GM12878 (cell line): ENCODE measurements around the gene TOR2A. TPM values are rescaled to one million over a fixed set of nuclear protein-coding genes. Genes with fewer than 3 reads are reported as not detected.

ENCODE experiments used
- ATAC-seq: fragments of 200-7000 bp; cut with Tn5 transposase; 3 replicates; pipeline ENCODE4 v1.9.1; 2020; ENCODE audit warnings: mild to moderate bottlenecking, moderate library complexity
- BruUV-seq: library from RNA; stranded (reverse); fragments of 400-500 nt; replicated peaks from 2 replicates; lab custom pipeline; 2021; lab: Mats Ljungman, UMichigan
- CTCF ChIA-PET: fragments of 300-600 bp; sonication (Branson Sonifier 250); formaldehyde crosslinking; extraction: SDS; loops from one replicate; lab custom pipeline; 2021; ENCODE audit warnings: inconsistent platforms; lab: Yijun Ruan, JAX
- POLR2A ChIA-PET: fragments of 350-600 bp; formaldehyde crosslinking; extraction: SDS; loops from one replicate; lab custom pipeline; 2021; ENCODE audit warnings: inconsistent platforms; lab: Charles Lee
- RAD21 ChIA-PET: fragments of 300-600 bp; sonication (Branson Sonifier 250); formaldehyde crosslinking; loops from one replicate; lab custom pipeline; 2023; ENCODE audit warnings: antibody characterized with exemption; ENCODE audit not compliant: unreplicated experiment; lab: Charles Lee
- SMC1A ChIA-PET: fragments of 300-600 bp; sonication (Branson Sonifier 250); formaldehyde crosslinking; loops from one replicate; lab custom pipeline; 2023; ENCODE audit not compliant: unreplicated experiment, uncharacterized antibody; lab: Charles Lee
- DNase-seq: peaks from one replicate; pipeline ENCODE4 v3.0.0-alpha.2; 2011; ENCODE audit warnings: low read depth, low spot score
- FAIRE-seq: peaks from 3 replicates; lab custom pipeline; 2011; peaks lifted over from hg19 to GRCh38; lab: Jason Lieb, UNC
- H2AFZ ChIP-seq: 2 replicates; pipeline ENCODE4 v1.6.0; 2011; ENCODE audit warnings: low read depth, low read length, control low read depth; ENCODE audit not compliant: control insufficient read depth
- H3K27ac ChIP-seq: 2 replicates; pipeline ENCODE4 v1.5.1; 2011; ENCODE audit warnings: control low read depth; ENCODE audit not compliant: control insufficient read depth, insufficient read depth
- H3K27me3 ChIP-seq, 2 experiments: replicated peaks in 1 of 2; 2 replicates each; pipeline versions ENCODE4 v1.6.0 to v1.6.1; 2011; ENCODE audit warnings: low read length in 1 of 2; ENCODE audit not compliant: control insufficient read depth in 2 of 2, insufficient read depth in 2 of 2
- H3K36me3 ChIP-seq, 2 experiments: 2 replicates each; pipeline ENCODE4 v1.5.1; 2011; ENCODE audit warnings: low read length in 1 of 2; ENCODE audit not compliant: control insufficient read depth in 2 of 2, insufficient read depth in 2 of 2
- H3K4me1 ChIP-seq: 2 replicates; pipeline ENCODE4 v1.6.1; 2011; ENCODE audit warnings: mild to moderate bottlenecking, low read length, moderate library complexity, mixed read lengths; ENCODE audit not compliant: control insufficient read depth, insufficient read depth
- H3K4me2 ChIP-seq: 2 replicates; pipeline ENCODE4 v1.6.0; 2011; ENCODE audit warnings: control low read depth; ENCODE audit not compliant: control insufficient read depth, insufficient read depth
- H3K4me3 ChIP-seq: fragments of 200-600 bp; sonication (generic); 2 replicates; pipeline ENCODE4 v1.5.1; 2016
- H3K79me2 ChIP-seq: 2 replicates; pipeline ENCODE4 v1.6.0; 2011; ENCODE audit warnings: low read length; ENCODE audit not compliant: control insufficient read depth, insufficient read depth
- H3K9ac ChIP-seq: 2 replicates; pipeline ENCODE4 v1.8.0; 2011; ENCODE audit warnings: low read length, control low read depth, mixed read lengths; ENCODE audit not compliant: control insufficient read depth, insufficient read depth
- H3K9me3 ChIP-seq: replicated peaks from 3 replicates; pipeline ENCODE4 v1.5.1; 2011; ENCODE audit warnings: mild to moderate bottlenecking, low read length; ENCODE audit not compliant: control insufficient read depth, insufficient read depth
- H4K20me1 ChIP-seq: 2 replicates; pipeline ENCODE4 v1.6.0; 2011; ENCODE audit not compliant: control insufficient read depth, insufficient read depth
- ATF3 ChIP-seq: IDR thresholded peaks from 2 replicates; pipeline ENCODE4 v1.6.1; 2011; ENCODE audit warnings: low read depth, mild to moderate bottlenecking, low read length, moderate library complexity, borderline replicate concordance; ENCODE audit errors: extremely low read depth
- BHLHE40 ChIP-seq, 2 experiments: fragments of 450-650 bp in 1 of 2; IDR thresholded peaks; 2 replicates each; pipeline ENCODE4 v1.6.1; 2011 to 2017; ENCODE audit warnings: low read depth in 2 of 2, borderline replicate concordance in 1 of 2, improper control_type of control experiment in 1 of 2, low read length in 1 of 2, mild to moderate bottlenecking in 1 of 2
- BMI1 ChIP-seq: fragments of 450-650 bp; IDR thresholded peaks from 2 replicates; pipeline ENCODE4 v1.6.1; 2016; ENCODE audit warnings: mild to moderate bottlenecking, moderate library complexity, borderline replicate concordance
- CBX3 ChIP-seq: fragments of 200-600 bp; sonication (generic); IDR thresholded peaks from 2 replicates; pipeline ENCODE4 v1.6.1; 2016; ENCODE audit warnings: low read depth, borderline replicate concordance
- CBX5 ChIP-seq: sonication (generic); IDR thresholded peaks from 2 replicates; pipeline ENCODE4 v1.6.1; 2016; ENCODE audit warnings: low read depth, moderate library complexity, mild to moderate bottlenecking, inconsistent platforms
- EED ChIP-seq: sonication (generic); IDR thresholded peaks from 2 replicates; pipeline ENCODE4 v1.6.1; 2016; ENCODE audit warnings: antibody characterized with exemption, low read depth
- GATAD2B ChIP-seq: fragments of 450-650 bp; conservative IDR thresholded peaks from 2 replicates; pipeline ENCODE4 v1.6.1; 2017; ENCODE audit warnings: low read depth, mild to moderate bottlenecking, moderate library complexity
- IKZF1 ChIP-seq: fragments of 450-650 bp; conservative IDR thresholded peaks from 2 replicates; pipeline ENCODE4 v1.6.1; 2017; ENCODE audit warnings: antibody characterized with exemption, mild to moderate bottlenecking
- MTA3 ChIP-seq: IDR thresholded peaks from 2 replicates; pipeline ENCODE4 v1.6.1; 2012; ENCODE audit warnings: low read length, inconsistent platforms, borderline replicate concordance
- MXI1 ChIP-seq: fragments of 150-350 bp; IDR thresholded peaks from 2 replicates; pipeline ENCODE4 v1.6.1; 2011; ENCODE audit warnings: low read depth, mild to moderate bottlenecking, inconsistent platforms, low read length, improper control_type of control experiment
- NR2C1 ChIP-seq: fragments of 450-650 bp; IDR thresholded peaks from 2 replicates; pipeline ENCODE4 v1.6.1; 2017; ENCODE audit warnings: antibody characterized with exemption, mild to moderate bottlenecking, moderate library complexity
- NR2F1 ChIP-seq: fragments of 450-650 bp; conservative IDR thresholded peaks from 2 replicates; pipeline ENCODE4 v1.6.1; 2017; ENCODE audit warnings: mild to moderate bottlenecking
- PAX8 ChIP-seq: fragments of 450-650 bp; IDR thresholded peaks from 2 replicates; pipeline ENCODE4 v1.6.1; 2017; ENCODE audit warnings: mild to moderate bottlenecking, moderate library complexity
- POLR2AphosphoS5 ChIP-seq: IDR thresholded peaks from 2 replicates; pipeline ENCODE4 v1.6.1; 2011; ENCODE audit warnings: mild to moderate bottlenecking, low read length, inconsistent platforms
- RAD51 ChIP-seq: fragments of 450-650 bp; IDR thresholded peaks from 2 replicates; pipeline ENCODE4 v1.6.1; 2016; ENCODE audit warnings: moderate library complexity, mild to moderate bottlenecking, inconsistent platforms
- RCOR1 ChIP-seq: conservative IDR thresholded peaks from 2 replicates; pipeline ENCODE4 v1.6.1; 2012; ENCODE audit warnings: low read depth, low read length, improper control_type of control experiment
- SMAD5 ChIP-seq: IDR thresholded peaks from 2 replicates; pipeline ENCODE4 v1.6.1; 2016; ENCODE audit warnings: antibody characterized with exemption, low read depth
- SP1 ChIP-seq: IDR thresholded peaks from one replicate; pipeline ENCODE4 v1.6.1; 2011; ENCODE audit warnings: low read depth, low read length
- SREBF2 ChIP-seq: IDR thresholded peaks from 2 replicates; pipeline ENCODE4 v1.6.1; 2012; ENCODE audit warnings: mild to moderate bottlenecking, low read length
- YBX1 ChIP-seq: fragments of 450-650 bp; IDR thresholded peaks from 2 replicates; pipeline ENCODE4 v1.6.1; 2016; ENCODE audit warnings: antibody characterized with exemption
- ZSCAN29 ChIP-seq: fragments of 450-650 bp; IDR thresholded peaks from 2 replicates; pipeline ENCODE4 v1.6.1; 2017; ENCODE audit warnings: mild to moderate bottlenecking, moderate library complexity
- WGBS: methylation state at CpG from one replicate; pipeline ENCODE4 v1.1.6; 2016; ENCODE audit warnings: low lambda C conversion rate; ENCODE audit not compliant: insufficient replicate concordance, insufficient coverage; ENCODE audit errors: missing lambda C conversion rate; 5-methylcytosine and 5-hydroxymethylcytosine counted together
- in situ Hi-C: fragments of 300-500 bp; cut with MboI; formaldehyde crosslinking; loops from 9 replicates; pipeline ENCODE4 v1.14.3; 2018; ENCODE audit warnings: mixed read lengths
- intact Hi-C: fragments of 100-400 bp; cut with micrococcal nuclease; formaldehyde crosslinking; loops from one replicate; pipeline ENCODE4 v1.14.2; 2022; ENCODE audit not compliant: unreplicated experiment
- polyA plus RNA-seq, 11 experiments: library from polyadenylated mRNA; depleted of rRNA in 4 of 11; unstranded in 6 of 11; stranded (reverse) in 5 of 11; fragments of >200 nt; fragmentation: Nextera tagmentation in 4 of 11; fragmentation: Illumina TruSeq in 1 of 11; extraction: Ambion mirVana in 4 of 11; extraction: Trizol in 1 of 11; gene quantifications; 1 replicate in 1 of 11; 2 replicates in 10 of 11; pipeline versions ENCODE4 v1.2.1 to v1.2.3, GENCODE V29; 2011 to 2016; ENCODE audit warnings: inconsistent platforms in 2 of 11, missing spikeins in 2 of 11, low read depth in 1 of 11
- total RNA-seq, 4 experiments: library from RNA; depleted of rRNA in 3 of 4; stranded (reverse); fragments of >200 nt in 3 of 4; fragmentation: Illumina TruSeq in 1 of 4; extraction: Trizol in 1 of 4; gene quantifications; 2 replicates each; pipeline versions ENCODE4 v1.2.1 to v1.2.3, GENCODE V29; 2013 to 2021

Gene TOR2A
- total and polyA plus RNA-seq, 10 of the 15 experiments (the other 5 are each of a cell fraction or from before 2014, with no cell fraction given) = 0.52 to 23.7 (median 8.5) TPM

- no peak for TF ChIP-seq MTA3
- peak; percentile 92 for TF ChIP-seq SP1
- TF ChIP-seq SMAD5 = no peak
- TF ChIP-seq YBX1 = no peak
- no peak for TF ChIP-seq RAD51
These were observed at the start of gene TOR2A (continued) for GRCh38 chr9:127734747-127735529.

- Histone ChIP-seq H3K27ac (peak overlapping the region; percentile 82), H3K4me2 (peak overlapping the region; percentile 93), H3K27me3 (no peaks in the 10 kb centered on the region), H3K4me1 (peaks cover 58% of the 10 kb centered on the region), H2AFZ (peak overlapping the region; percentile 80), H3K79me2 (peaks cover 37% of the 10 kb centered on the region), H3K9ac (peak overlapping the region; percentile 65), H3K36me3 (peaks cover 10% of the 10 kb centered on the region in 2 experiments; a peak in 3 of 4 replicates), H3K9me3 (no peaks in the 10 kb centered on the region), H3K4me3 (peak overlapping the region; percentile 13; the same call in 1 of the 2 replicates), H4K20me1 (peaks cover 8% of the 10 kb centered on the region; the same call in 1 of the 2 replicates)
- ChIA-PET SMC1A (interaction anchor here (0.7 to 4.9 kb wide), 9 partner anchors 12 to 192 kb away, joined by 3 to 26 read pairs (median 5); partner anchors contain the start of gene TOR2A), CTCF (interaction anchor here (0.6 to 6.0 kb wide), 12 partner anchors 7 to 159 kb away, joined by 3 to 75 read pairs (median 7); partner anchors contain the start of gene TOR2A), POLR2A (interaction anchor here (1.0 to 3.1 kb wide), 5 partner anchors 12 to 133 kb away, joined by 4 to 16 read pairs (median 12); partner anchors contain the start of genes FPGS, ST6GALNAC4 and TOR2A), RAD21 (interaction anchor here (1.0 to 5.1 kb wide), 8 partner anchors 15 to 140 kb away, joined by 3 to 61 read pairs (median 10); partner anchors contain the start of genes ST6GALNAC4 and TOR2A)
- in situ Hi-C loops = no loop called here
- DNase-seq = peak; percentile 73
- peak; percentile 71 for FAIRE-seq
- 15% methylated on average over 20 of the region's 20 CpGs for WGBS
- peak; percentile 46 for ATAC-seq
- intact Hi-C loops = loop anchor here (1.0 to 10.0 kb wide), 3 partner anchors 19 to 281 kb away; partner anchors contain the start of genes NAIF1 and SLC25A25
- no TSS peak for BruUV-seq
- no peak for TF ChIP-seq MXI1
- TF ChIP-seq BMI1 = no peak
- TF ChIP-seq CBX3 = no peak
- TF ChIP-seq CBX5 = no peak
- no peak for TF ChIP-seq RCOR1
- TF ChIP-seq EED = peak; percentile 73
- peak; percentile 41; the same call in 1 of the 2 replicates for TF ChIP-seq NR2F1
- no peak for TF ChIP-seq ATF3
- no peak for TF ChIP-seq ZSCAN29
- TF ChIP-seq NR2C1 = peak; percentile 15; the same call in 1 of the 2 replicates
- no peak for TF ChIP-seq YBX1
- no peak; the same call in 1 of the 2 replicates for TF ChIP-seq GATAD2B
- no peak for TF ChIP-seq BHLHE40 (IDR thresholded peaks at IDR 0.05; ENCODE audit: borderline replicate concordance in 1 of 2, low read depth in 2 of 2, low read length in 1 of 2)
- TF ChIP-seq SREBF2 = no peak
- TF ChIP-seq POLR2AphosphoS5 = no peak
- TF ChIP-seq IKZF1 = peak; percentile 90
- TF ChIP-seq PAX8 = no peak
These were observed 48.3 kb upstream of the TOR2A start for GRCh38 chr9:127783111-127784008.
